Suprapubic skin (tissue), 4 donors: Measurements from ENCODE around the gene RUFY1.

Experiments
- EP300 ChIP-seq: sonication (generic); formaldehyde crosslinking; IDR thresholded peaks from one replicate; pipeline ENCODE4 v1.6.1; 2017; ENCODE audit warnings: antibody characterized with exemption
- POLR2A ChIP-seq, 2 donors: fragments of 450-650 bp; IDR thresholded peaks; one replicate each; pipeline ENCODE4 v1.6.1; 2017; ENCODE audit warnings: antibody characterized with exemption in 2 of 2, mild to moderate bottlenecking in 2 of 2, moderate library complexity in 2 of 2
- POLR2AphosphoS5 ChIP-seq, 3 donors: sonication (generic); formaldehyde crosslinking; IDR thresholded peaks; one replicate each; pipeline ENCODE4 v1.6.1; 2017; ENCODE audit warnings: antibody characterized with exemption in 3 of 3
- TF ChIP-seq, protein P1 (sequence below), 2 donors: fragments of 200-600 bp in 1 of 2; fragments of 450-650 bp in 1 of 2; sonication (generic) in 1 of 2; IDR thresholded peaks; one replicate each; pipeline ENCODE4 v1.5.1; 2016 to 2019; ENCODE audit warnings: antibody characterized with exemption in 2 of 2, mild to moderate bottlenecking in 1 of 2, moderate library complexity in 1 of 2

DNA sequence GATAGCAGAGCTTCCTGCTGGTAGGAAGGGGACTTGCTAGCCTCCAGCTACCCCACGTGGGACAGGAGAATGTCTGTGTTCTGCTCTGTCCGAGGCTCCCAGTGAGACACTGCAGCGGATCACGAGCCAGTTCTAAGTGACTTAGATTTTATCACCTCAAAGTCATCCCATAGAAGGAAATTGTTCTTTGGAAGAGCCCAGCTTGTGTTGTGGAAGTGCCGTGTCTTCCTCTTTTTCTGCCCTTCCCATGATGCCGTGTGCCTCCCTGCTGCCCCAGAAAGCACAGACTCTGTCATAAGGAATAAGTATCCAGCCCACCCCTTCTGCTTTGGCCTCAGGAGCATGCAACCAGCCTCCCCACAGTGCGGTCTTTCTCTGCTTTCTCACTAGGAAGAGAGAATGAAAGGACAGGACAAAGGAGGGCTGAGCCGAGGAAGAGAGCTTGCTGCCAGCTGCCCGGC is 35.6 kb downstream of the RUFY1 start:
- TF ChIP-seq, protein P1, sequence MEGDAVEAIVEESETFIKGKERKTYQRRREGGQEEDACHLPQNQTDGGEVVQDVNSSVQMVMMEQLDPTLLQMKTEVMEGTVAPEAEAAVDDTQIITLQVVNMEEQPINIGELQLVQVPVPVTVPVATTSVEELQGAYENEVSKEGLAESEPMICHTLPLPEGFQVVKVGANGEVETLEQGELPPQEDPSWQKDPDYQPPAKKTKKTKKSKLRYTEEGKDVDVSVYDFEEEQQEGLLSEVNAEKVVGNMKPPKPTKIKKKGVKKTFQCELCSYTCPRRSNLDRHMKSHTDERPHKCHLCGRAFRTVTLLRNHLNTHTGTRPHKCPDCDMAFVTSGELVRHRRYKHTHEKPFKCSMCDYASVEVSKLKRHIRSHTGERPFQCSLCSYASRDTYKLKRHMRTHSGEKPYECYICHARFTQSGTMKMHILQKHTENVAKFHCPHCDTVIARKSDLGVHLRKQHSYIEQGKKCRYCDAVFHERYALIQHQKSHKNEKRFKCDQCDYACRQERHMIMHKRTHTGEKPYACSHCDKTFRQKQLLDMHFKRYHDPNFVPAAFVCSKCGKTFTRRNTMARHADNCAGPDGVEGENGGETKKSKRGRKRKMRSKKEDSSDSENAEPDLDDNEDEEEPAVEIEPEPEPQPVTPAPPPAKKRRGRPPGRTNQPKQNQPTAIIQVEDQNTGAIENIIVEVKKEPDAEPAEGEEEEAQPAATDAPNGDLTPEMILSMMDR (IDR thresholded peaks at IDR 0.05), result no peak
- no peak for TF ChIP-seq EP300
- no peak for TF ChIP-seq POLR2AphosphoS5 (IDR thresholded peaks at IDR 0.05)
- TF ChIP-seq POLR2A (IDR thresholded peaks at IDR 0.05), result no peak
